Glutamatergic neuron (in vitro differentiated cells): ENCODE data around the gene CD44. TPM values are rescaled to one million over a fixed set of nuclear protein-coding genes. Genes with fewer than 3 reads are reported as not detected.

ENCODE experiments used
- DNase-seq: peaks from one replicate; pipeline ENCODE4 v3.0.0; 2022
- H3K27ac Mint-ChIP-seq: one replicate; pipeline ENCODE4 v1.8.0; 2020; ENCODE audit warnings: mild to moderate bottlenecking, mixed read lengths, inconsistent platforms; ENCODE audit not compliant: unreplicated experiment
- H3K27me3 Mint-ChIP-seq: one replicate; pipeline ENCODE4 v1.8.0; 2020; ENCODE audit warnings: mild to moderate bottlenecking, moderate library complexity, mixed read lengths, inconsistent platforms; ENCODE audit not compliant: unreplicated experiment
- H3K36me3 Mint-ChIP-seq: one replicate; pipeline ENCODE4 v1.8.0; 2020; ENCODE audit warnings: mild to moderate bottlenecking, mixed read lengths, inconsistent platforms; ENCODE audit not compliant: unreplicated experiment
- H3K4me1 Mint-ChIP-seq: one replicate; pipeline ENCODE4 v1.8.0; 2020; ENCODE audit warnings: mild to moderate bottlenecking, low read depth, mixed read lengths, inconsistent platforms; ENCODE audit not compliant: unreplicated experiment
- H3K4me3 Mint-ChIP-seq: one replicate; pipeline ENCODE4 v1.8.0; 2020; ENCODE audit warnings: mild to moderate bottlenecking, mixed read lengths, inconsistent platforms; ENCODE audit not compliant: unreplicated experiment
- H3K9me3 Mint-ChIP-seq: one replicate; pipeline ENCODE4 v1.8.0; 2020; ENCODE audit warnings: mild to moderate bottlenecking, moderate library complexity, mixed read lengths, inconsistent platforms; ENCODE audit not compliant: unreplicated experiment
- total RNA-seq: library from RNA; stranded (reverse); fragmentation: NEBNext Ultra II Directional; extraction: Animal tissue kit (Norgen Biotek cat#: 25700); gene quantifications from one replicate; pipeline ENCODE4 v1.2.1, GENCODE V29; 2021; ENCODE audit not compliant: unreplicated experiment
- TF ChIP-seq, protein P1 (sequence below): fragments of 200-600 bp; sonication (generic); IDR thresholded peaks from one replicate; pipeline ENCODE4 v1.5.0; 2021; ENCODE audit not compliant: partially characterized antibody, unreplicated experiment

Gene CD44
- total RNA-seq, 1 donor from 2014 or later, result 0.71 TPM

GRCh38 chr11:35178873-35179272, 39.9 kb downstream of the CD44 start:
- H3K36me3 Mint-ChIP-seq, result no peaks in the 10 kb centered on the region
- no peak overlapping the region for H3K27ac Mint-ChIP-seq
- H3K4me1 Mint-ChIP-seq, result no peaks in the 10 kb centered on the region
- H3K27me3 Mint-ChIP-seq, result peaks cover 1% of the 10 kb centered on the region
- TF ChIP-seq, protein P1, sequence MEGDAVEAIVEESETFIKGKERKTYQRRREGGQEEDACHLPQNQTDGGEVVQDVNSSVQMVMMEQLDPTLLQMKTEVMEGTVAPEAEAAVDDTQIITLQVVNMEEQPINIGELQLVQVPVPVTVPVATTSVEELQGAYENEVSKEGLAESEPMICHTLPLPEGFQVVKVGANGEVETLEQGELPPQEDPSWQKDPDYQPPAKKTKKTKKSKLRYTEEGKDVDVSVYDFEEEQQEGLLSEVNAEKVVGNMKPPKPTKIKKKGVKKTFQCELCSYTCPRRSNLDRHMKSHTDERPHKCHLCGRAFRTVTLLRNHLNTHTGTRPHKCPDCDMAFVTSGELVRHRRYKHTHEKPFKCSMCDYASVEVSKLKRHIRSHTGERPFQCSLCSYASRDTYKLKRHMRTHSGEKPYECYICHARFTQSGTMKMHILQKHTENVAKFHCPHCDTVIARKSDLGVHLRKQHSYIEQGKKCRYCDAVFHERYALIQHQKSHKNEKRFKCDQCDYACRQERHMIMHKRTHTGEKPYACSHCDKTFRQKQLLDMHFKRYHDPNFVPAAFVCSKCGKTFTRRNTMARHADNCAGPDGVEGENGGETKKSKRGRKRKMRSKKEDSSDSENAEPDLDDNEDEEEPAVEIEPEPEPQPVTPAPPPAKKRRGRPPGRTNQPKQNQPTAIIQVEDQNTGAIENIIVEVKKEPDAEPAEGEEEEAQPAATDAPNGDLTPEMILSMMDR, result no peak
- H3K4me3 Mint-ChIP-seq, result no peak overlapping the region
- no peaks in the 10 kb centered on the region for H3K9me3 Mint-ChIP-seq
- DNase-seq, result no peak

GRCh38 chr11:35179466-35180135, 40.6 kb downstream of the CD44 start:
- DNase-seq, result no peak
- Mint-ChIP-seq H3K9me3 (no peaks in the 10 kb centered on the region), H3K4me3 (no peak overlapping the region), H3K27ac (no peak overlapping the region), H3K36me3 (no peaks in the 10 kb centered on the region), H3K4me1 (no peaks in the 10 kb centered on the region), H3K27me3 (peaks cover 1% of the 10 kb centered on the region)
- TF ChIP-seq, protein P1, result no peak

DNA sequence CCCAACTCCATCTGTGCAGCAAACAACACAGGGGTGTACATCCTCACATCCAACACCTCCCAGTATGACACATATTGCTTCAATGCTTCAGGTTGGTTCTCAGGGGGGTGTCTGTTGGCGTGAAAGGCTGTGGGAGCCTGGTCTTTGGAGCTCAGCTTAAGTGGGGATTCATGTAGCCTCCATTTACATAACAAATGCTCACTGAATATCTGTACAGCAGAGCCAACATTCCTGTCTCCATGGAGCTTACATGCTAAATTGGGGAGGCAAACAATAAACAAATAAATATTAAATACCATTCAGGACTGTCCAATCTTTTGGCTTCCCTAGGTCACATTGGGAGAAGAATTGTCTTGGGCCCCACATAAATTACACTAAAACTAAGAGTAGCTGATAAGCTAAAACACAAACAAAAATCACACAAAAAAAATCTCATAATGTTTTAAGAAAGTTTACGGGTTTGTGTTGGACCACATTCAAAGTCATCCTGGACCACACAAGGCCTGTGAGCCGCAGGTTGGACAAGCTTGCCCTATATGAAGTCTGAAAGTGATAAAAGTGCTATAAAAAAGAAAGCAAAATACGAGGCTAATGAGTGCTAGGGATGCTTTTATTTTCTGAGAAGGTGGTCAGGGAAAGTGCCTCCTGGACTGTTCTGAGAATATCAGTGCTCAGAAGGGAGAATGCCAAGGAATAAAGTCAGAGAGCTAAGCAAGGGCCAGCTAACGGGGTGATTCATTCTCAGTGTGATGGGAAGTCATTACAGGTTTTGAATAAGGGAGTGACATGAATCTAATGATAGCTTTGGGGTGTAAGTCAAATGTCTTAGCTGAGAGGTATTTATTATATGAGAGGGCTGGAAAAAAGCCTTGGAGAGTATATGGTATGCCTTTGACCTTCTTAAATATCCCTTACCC, 41.6 kb downstream of the CD44 start:
- no peaks in the 10 kb centered on the region for H3K36me3 Mint-ChIP-seq
- H3K27me3 Mint-ChIP-seq, result peaks cover 1% of the 10 kb centered on the region
- no peaks in the 10 kb centered on the region for H3K9me3 Mint-ChIP-seq
- TF ChIP-seq, protein P1, result no peak
- H3K4me3 Mint-ChIP-seq, result no peak overlapping the region
- H3K4me1 Mint-ChIP-seq, result no peaks in the 10 kb centered on the region
- DNase-seq, result no peak
- H3K27ac Mint-ChIP-seq, result no peak overlapping the region

DNA sequence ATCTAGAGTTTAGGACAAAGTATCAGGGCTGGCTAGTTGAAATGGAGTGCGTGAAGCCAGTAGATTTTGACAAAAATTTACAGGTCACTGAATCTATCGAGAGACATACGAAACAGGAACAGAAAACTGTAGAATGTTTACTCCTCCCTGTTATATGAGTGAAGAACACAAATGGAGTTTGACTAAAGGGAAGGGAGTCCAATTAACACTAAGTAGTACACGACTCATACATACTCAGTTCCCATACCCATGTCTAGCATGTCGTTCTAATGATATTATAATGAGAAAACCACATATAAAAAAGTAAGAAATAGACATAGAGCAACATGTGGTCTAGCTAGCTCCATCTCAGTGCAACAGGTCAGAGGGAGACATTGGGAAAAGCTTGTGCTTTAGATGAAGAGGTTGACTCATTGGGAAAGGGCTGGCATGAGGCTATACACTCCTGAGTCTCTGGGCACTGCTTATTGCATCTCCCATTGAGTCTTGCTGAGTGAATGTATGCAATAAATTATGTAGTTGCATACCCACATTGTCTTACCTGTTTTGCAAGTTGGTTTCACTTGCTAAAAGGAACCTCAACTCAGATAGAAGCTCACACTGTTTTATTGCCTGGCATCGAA, 43.5 kb downstream of the CD44 start:
- Mint-ChIP-seq H3K9me3 (no peaks in the 10 kb centered on the region), H3K4me3 (no peak overlapping the region), H3K36me3 (no peaks in the 10 kb centered on the region), H3K4me1 (no peaks in the 10 kb centered on the region), H3K27ac (no peak overlapping the region), H3K27me3 (no peaks in the 10 kb centered on the region)
- DNase-seq, result no peak
- TF ChIP-seq, protein P1, result no peak
